Activated CD4-positive, alpha-beta T cell treated with anti-CD3 and anti-CD28 coated beads for 4 hours (primary cell): Measurements from ENCODE around the gene FGF11.

Experiments used
- DNase-seq, 2 donors: peaks; one replicate each; pipeline ENCODE4 v3.0.0-alpha.2; 2020

FGF11 gene

DNA sequence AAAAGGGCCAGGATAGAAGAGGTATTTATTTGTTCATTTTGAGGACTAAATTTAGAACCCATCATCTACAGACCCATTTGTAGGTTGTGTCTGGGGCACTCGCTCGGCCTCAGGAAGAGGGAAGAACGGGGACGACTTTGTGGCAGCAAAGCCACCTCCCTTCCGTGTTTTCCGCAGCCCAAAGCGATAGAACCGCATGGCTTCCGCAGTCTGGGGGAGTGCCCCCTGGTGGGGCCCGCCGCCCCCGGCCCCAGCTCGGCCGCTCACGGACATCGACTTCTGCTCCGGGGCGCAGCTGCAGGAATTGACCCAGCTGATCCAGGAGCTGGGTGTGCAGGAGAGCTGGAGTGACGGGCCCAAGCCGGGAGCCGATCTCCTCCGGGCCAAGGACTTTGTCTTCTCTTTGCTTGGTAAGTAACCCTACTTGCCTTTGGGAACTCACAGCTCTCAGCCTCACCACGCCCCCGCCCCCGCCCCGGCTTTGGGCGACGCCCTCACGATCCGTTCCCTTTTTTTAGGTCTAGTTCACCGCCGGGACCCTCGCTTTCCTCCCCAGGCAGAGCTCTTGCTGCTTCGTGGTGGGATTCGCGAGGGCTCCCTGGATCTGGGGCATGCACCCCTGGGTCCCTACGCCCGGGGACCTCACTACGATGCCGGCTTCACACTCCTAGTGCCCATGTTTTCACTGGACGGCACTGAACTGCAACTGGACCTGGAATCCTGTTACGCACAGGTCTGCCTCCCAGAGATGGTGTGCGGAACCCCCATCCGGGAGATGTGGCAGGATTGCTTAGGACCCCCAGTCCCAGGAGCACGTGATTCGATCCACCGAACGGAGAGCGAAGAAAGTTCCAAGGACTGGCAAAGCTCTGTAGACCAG is 3.4 kb upstream of the FGF11 start:
- peak; percentile 57 to 60 for DNase-seq

DNA sequence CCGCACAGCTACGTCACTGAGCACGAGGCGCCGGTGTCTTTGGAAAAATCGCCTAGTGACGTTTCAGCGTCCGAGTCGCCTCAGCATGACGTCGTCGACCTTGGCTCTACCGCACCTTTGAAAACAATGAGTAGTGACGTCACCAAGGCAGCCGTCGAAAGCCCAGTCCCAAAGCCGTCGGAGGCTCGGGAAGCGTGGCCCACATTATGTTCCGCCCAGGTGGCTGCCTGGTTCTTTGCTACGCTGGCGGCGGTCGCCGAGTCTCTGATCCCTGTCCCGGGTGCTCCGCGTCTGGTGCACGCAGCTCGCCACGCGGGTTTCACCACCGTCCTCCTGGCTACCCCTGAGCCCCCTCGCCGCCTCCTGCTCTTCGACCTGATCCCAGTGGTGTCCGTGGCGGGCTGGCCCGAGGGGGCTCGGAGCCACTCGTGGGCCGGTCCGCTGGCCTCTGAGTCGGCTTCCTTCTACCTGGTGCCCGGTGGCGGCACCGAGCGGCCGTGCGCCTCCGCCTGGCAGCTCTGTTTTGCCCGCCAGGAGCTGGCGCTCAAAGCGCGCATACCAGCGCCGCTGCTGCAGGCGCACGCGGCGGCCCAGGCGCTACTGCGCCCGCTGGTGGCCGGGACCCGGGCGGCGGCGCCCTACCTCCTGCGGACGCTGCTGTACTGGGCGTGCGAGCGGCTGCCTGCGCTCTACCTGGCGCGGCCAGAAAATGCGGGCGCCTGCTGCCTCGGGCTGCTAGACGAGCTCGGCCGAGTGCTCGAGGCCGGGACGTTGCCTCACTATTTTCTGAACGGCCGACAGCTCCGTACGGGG is 2.5 kb upstream of the FGF11 start:
- peak; percentile 74 to 78 for DNase-seq

DNA sequence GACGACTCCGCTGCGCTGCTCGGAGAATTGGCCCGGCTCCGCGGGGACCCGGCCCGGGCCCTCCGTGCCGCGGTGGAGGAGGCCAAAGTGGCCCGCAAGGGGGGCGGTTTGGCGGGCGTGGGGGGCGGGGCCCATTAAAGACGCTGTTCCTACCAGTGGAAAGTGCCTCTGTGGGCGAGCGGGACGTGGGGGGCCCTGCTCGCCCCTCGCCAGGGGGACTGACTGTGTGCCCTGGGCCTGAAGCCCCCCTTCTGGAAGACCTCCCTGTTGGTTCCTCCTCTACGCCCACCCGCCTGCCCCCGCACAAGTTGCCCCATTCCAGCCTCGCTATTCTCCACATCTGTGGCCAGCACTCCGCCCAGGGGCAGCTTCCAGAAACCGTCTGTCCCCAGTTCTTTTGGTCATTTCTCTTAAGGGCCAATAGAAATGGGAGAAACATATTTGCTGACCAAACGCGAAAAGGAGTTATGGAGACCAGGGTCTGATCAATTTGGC is 1.9 kb upstream of the FGF11 start:
- no peak for DNase-seq

GRCh38 chr17:7437950-7438614 is 1.2 kb upstream of the FGF11 start:
- peak; percentile 55 to 64 for DNase-seq

- no peak for DNase-seq
Measured at GRCh38 chr17:7438656-7439460, 454 bp upstream of the FGF11 start.

DNA sequence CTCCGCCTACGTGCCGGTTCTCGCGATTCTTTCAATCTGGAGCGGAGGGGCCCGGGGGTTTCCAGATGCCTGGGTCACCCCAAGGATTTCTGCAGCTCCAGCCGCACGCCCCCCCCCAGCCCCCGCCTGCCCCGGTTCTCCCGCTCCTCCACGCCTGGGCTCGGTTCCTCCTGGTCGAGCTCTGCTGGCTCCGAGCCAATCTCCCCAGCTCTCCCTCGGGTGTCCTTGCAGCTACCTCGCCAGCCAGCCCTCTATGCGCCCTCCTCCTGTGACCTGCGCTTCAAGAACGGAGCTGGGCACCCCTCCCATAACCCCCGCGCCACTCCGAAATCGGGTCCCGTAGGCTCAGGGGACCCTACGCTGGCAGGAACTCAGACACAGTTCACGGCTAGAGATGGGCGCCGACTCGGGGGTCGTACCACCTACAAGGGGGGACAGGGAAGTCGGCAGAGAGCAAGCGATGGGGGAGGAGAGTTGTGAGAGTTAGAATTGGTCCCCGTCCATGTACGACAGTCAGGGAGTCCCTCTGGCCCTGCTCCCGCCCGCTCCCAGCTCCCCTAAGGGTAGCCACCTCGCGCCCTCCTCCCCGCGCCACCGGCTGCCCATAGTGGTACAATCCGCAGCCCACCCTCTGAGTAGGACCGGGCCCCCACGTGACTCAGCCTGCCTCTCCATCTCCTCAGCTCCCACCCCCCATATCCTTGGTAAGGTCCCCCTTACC is 961 bp downstream of the FGF11 start:
- peak; percentile 21 to 35 for DNase-seq

DNA sequence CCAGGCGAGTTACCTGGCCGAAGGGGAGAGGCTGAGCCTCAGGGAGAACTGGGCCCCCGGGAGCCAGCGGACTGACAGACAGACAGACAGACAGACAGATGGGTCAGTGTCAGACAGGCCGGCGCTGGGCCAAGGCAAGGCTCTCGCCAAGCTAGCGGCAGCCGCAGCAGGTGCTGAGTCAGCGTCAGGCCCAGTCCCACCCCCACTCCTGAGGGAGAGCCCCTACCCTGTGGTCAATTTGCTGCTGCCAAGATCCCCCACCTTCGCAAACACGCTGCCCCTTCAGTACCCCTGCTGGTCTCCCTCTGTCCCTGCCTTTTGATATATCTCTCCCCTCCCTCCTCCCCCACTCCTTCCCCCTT is 1.5 kb downstream of the FGF11 start:
- no peak for DNase-seq

- DNase-seq, result no peak
Measured at GRCh38 chr17:7441266-7441665, 2.0 kb downstream of the FGF11 start.

- no peak for DNase-seq
Measured at GRCh38 chr17:7442142-7442541, 2.8 kb downstream of the FGF11 start.

GRCh38 chr17:7443499-7444485 is 4.5 kb downstream of the FGF11 start:
- no peak for DNase-seq

DNA sequence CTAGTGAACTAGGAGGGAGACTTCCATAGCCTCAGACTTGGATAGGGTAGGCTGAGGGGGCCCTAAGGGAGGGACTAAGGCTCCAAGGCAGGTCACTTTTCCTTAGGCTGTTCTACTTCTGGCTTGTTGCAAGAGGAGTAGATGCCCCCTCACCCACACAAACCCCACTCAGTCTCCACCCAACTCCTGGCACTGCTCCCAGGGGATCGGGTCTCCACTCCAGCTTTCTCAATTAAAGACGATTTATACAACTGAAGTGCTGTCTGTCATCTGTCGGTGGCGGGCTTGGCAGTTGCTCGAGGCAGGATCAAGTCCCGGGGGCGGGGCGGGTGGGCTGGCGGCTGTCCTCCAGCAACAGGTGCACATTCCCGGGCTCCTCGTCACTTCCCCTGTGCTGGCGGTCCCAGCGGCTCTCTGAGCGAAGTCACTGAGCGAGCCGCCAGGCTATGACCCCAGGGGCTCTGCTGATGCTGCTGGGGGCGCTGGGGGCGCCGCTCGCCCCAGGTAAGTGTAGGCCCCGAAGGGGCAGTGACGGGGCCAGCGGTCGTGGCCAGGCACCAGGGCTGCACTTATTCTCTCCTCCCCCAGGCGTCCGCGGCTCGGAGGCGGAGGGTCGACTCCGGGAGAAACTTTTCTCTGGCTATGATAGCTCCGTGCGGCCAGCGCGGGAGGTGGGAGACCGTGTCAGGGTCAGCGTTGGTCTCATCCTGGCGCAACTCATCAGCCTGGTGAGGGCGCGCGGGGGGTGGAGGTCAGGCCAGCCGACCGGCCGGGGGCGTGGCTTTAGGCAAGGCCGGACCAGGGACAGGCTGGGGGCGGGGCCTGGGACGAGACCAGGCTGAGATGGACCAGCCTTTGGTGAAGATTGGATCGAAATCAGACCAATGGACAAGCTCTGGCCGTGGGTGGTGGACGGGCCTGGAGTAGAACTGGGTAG is 5.6 kb downstream of the FGF11 start, which contains the start of gene CHRNB1:
CHRNB1 (plus strand) TSS at position 380 of the 937 bp plus-strand sequence; CDS start at position 447, 67 bp downstream.
- DNase-seq, result no peak

GRCh38 chr17:7445619-7445968 is 6.3 kb downstream of the FGF11 start:
- peak in 1 of 2 donors; percentile 22 for DNase-seq

- no peak for DNase-seq
Measured at GRCh38 chr17:7448461-7448860, 9.1 kb downstream of the FGF11 start.

DNA sequence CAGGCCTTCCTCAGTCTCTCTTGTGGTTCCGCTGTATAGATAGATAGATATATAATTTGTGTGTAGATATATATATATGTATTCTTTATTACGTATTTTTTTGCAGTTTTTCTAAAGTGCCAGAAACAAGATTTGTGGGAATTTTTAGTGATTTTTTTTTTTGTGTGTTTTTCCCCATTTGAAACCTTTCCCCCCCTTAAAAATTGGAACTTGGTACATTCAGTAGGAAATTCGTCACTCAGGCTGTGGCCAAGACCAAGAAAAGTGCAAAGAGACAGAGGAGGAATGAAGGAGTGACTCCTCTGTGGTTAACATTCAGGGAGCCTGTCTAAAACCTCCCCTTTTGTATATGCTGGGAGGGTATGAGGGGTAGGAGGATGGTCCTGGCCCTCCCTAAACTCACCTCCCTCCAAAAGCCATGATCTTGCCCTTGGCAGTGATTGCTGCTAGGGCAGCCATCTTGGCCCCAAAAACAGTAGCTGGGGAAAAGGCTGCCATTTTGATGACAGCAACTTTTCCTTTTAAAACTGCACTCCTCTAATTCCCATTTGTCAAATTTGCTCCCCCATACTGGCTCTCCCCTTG is 20.7 kb downstream of the FGF11 start:
- DNase-seq, result no peak

DNA sequence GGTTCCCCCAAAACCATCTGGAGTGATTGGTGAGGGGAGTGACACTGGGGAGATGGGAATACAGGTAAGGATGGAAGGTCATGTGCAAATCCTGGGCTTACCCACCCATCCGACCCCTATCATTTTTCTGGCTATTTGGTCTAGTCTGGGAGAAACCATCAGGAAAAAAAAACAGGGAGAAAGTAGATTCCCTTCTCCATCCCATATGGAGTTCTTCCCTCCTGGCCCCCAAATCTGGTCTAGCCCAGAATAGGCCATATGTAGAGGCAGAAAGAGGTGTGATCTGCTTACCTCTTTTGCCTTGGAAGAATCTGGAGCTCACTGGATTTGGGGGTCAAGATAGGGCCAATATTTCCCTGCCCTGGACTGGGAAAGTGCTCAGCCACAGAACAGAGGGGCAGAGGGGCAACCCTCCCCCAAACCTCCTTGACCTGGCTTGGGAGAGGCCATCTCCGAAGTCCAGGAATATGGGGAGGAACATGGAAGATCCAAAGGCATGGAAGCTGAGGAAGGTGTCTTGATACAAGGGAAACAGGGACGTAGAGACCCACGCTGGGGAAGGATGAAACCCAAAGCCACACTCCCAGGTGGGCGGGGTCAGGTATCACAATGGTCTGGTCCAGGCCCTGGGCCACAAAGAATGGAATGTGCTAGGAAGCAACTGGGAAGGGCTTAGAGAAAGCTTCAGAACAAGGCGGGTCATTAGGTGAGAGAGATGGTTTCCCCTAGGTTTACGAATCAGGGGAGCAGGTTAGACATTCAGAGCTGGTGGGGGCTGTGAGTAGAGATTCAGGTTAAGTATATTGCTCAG is 21.7 kb downstream of the FGF11 start:
- DNase-seq, result no peak

GRCh38 chr17:7462474-7463371 is 23.4 kb downstream of the FGF11 start:
- DNase-seq, result no peak

GRCh38 chr17:7463372-7463846 is 24.1 kb downstream of the FGF11 start:
- DNase-seq, result no peak
